ENCODE results near the gene GRXCR2. TPM values are rescaled to one million over a fixed set of nuclear protein-coding genes. Genes with fewer than 3 reads are reported as not detected.

GRXCR2 gene
- total and polyA plus RNA-seq, 2 experiments from 2014 or later = not detected

DNA sequence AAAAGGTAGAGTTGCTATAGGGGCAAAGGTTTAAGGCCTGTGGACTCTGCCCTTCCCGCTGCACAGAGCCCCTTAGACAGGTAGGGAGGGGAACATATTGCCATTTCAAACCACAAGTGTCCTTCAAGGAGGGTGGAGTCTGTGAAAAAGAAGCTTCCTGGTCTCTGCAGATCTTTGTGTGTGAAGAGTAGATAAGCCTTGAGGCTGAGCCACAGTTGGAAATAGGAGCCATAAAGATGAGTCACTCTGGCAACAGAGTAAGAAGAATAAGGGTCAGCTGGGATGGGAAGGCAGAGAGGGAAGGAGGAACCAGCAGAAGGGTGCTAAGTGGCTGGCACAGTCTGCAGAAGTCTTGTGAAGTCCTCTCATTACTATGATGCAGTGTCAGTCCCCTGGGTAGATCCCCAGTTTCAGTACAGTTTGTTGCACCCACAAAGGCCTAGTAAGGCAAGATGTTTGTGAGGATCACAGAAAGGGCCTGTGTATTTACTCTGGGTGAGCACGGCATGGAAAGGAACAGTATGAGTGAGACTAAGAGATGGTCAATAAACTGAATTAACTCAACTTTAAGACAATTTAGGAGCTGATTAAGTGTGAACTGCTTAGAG is 18.1 kb downstream of the GRXCR2 start:
- DNase-seq = peak; percentile 84
- Histone ChIP-seq H3K36me3 (ENCODE audit: low read depth) (no peaks in the 10 kb centered on the region), H3K9me3 (ENCODE audit: low read depth) (no peaks in the 10 kb centered on the region), H3F3A (ENCODE audit: insufficient read depth) (no peaks in the 10 kb centered on the region), H3K9ac (no peak overlapping the region), H3K27me3 (replicated peaks; ENCODE audit: insufficient read depth) (no peaks in the 10 kb centered on the region), H3K4me2 (ENCODE audit: unreplicated experiment) (no peak overlapping the region), H3K4me1 (ENCODE audit: insufficient read depth) (peaks cover 14% of the 10 kb centered on the region; the same call in 1 of the 2 replicates), H3K9me2 (ENCODE audit: insufficient read depth) (no peaks in the 10 kb centered on the region), H3K79me2 (ENCODE audit: insufficient read depth) (no peaks in the 10 kb centered on the region), H2AFZ (0 out of 2 replicates have a peak overlapping the region, but pooled peaks have one; percentile 46), H4K20me1 (ENCODE audit: insufficient read depth) (no peaks in the 10 kb centered on the region), H3K4me3 (no peak overlapping the region), H3K27ac (no peak overlapping the region)
- in situ Hi-C loops (cut with MboI) = no loop called here
- 72 to 78% methylated on average over 2 of the region's 2 CpGs for WGBS, 2 experiments (ENCODE audit: low coverage in 1 of 2, low lambda C conversion rate in 2 of 2, missing lambda C conversion rate in 2 of 2)
- TF ChIP-seq EZH2phosphoT487 (IDR thresholded peaks at IDR 0.05; ENCODE audit: insufficient read depth, low read depth) = no peak
- no peak for TF ChIP-seq EZH2 (IDR thresholded peaks at IDR 0.05; ENCODE audit: insufficient read depth, poor library complexity, severe bottlenecking)

DNA sequence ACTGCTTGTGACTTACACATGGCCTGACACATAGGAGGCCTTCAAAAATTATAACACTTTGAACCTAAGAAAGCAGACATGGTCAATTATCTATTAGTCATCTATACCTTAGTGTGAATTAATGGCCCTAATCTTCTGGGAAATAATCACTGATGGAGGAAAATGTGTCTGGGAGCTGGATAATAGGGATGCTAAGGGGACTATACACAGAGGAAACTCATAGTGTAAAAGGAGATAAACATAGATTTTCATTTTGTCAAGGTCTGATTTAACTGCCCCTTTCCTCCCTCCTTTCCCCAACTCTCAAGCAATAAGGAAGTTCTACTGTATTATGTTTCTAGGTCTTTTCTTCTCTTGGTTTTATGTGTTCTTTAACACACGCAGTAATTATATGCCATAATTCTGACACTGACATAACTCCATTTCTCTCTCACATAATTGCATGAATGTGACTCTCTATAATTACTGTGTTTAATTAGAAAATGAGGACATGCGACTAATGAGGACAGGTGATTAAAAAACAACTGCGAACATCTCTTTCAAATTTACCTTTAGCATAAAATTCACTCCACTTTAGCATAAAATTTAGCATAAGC is 18.9 kb downstream of the GRXCR2 start:
- 98% methylated on average over 3 of the region's 3 CpGs for WGBS, 2 experiments (ENCODE audit: low coverage in 1 of 2, low lambda C conversion rate in 2 of 2, missing lambda C conversion rate in 2 of 2)
- no peak overlapping the region for H3K9ac ChIP-seq
- H3K4me3 ChIP-seq = no peak overlapping the region
- H3K4me1 ChIP-seq (ENCODE audit: insufficient read depth) = peaks cover 19% of the 10 kb centered on the region
- no peaks in the 10 kb centered on the region for H3K36me3 ChIP-seq (ENCODE audit: low read depth)
- H3F3A ChIP-seq (ENCODE audit: insufficient read depth) = no peaks in the 10 kb centered on the region
- H3K4me2 ChIP-seq (ENCODE audit: unreplicated experiment) = no peak overlapping the region
- H3K9me2 ChIP-seq (ENCODE audit: insufficient read depth) = no peaks in the 10 kb centered on the region
- no peak overlapping the region for H2AFZ ChIP-seq
- in situ Hi-C loops (cut with MboI) = no loop called here
- no peaks in the 10 kb centered on the region for H3K79me2 ChIP-seq (ENCODE audit: insufficient read depth)
- H3K9me3 ChIP-seq (ENCODE audit: low read depth) = no peaks in the 10 kb centered on the region
- TF ChIP-seq EZH2 (IDR thresholded peaks at IDR 0.05; ENCODE audit: insufficient read depth, poor library complexity, severe bottlenecking) = no peak
- TF ChIP-seq EZH2phosphoT487 (IDR thresholded peaks at IDR 0.05; ENCODE audit: insufficient read depth, low read depth) = no peak
- no peak for DNase-seq
- no peaks in the 10 kb centered on the region for H4K20me1 ChIP-seq (ENCODE audit: insufficient read depth)
- no peak overlapping the region for H3K27ac ChIP-seq
- no peaks in the 10 kb centered on the region for H3K27me3 ChIP-seq (replicated peaks; ENCODE audit: insufficient read depth)

DNA sequence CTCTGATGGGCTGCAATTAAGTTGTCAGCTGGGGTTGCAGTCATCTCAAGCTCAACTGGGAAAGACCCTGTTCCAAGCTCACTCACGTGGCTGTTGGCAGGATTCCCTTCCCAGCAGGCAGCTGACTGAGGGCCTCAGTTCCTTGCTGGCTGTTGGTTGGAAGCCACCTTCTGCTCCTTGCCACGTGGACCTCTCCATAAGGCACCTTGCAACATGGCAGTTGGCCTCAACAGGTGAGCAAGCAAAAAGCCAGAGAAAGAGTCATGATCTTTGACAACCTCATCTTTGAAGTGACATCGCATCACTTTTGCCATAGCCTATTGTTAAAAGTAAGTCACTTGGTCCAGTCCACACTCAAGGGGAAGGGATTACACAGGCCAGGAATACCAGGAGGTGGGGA is 19.8 kb downstream of the GRXCR2 start:
- Histone ChIP-seq H3K4me2 (ENCODE audit: unreplicated experiment) (no peak overlapping the region), H3K4me3 (no peak overlapping the region), H4K20me1 (ENCODE audit: insufficient read depth) (no peaks in the 10 kb centered on the region), H3K9me3 (ENCODE audit: low read depth) (no peaks in the 10 kb centered on the region), H3K79me2 (ENCODE audit: insufficient read depth) (no peaks in the 10 kb centered on the region), H3F3A (ENCODE audit: insufficient read depth) (peaks cover 4% of the 10 kb centered on the region), H3K36me3 (ENCODE audit: low read depth) (no peaks in the 10 kb centered on the region), H3K4me1 (ENCODE audit: insufficient read depth) (peaks cover 28% of the 10 kb centered on the region), H3K27me3 (replicated peaks; ENCODE audit: insufficient read depth) (no peaks in the 10 kb centered on the region), H2AFZ (no peak overlapping the region), H3K9ac (no peak overlapping the region), H3K27ac (no peak overlapping the region), H3K9me2 (ENCODE audit: insufficient read depth) (no peaks in the 10 kb centered on the region)
- in situ Hi-C loops (cut with MboI) = no loop called here
- TF ChIP-seq EZH2 (IDR thresholded peaks at IDR 0.05; ENCODE audit: insufficient read depth, poor library complexity, severe bottlenecking) (no peak), EZH2phosphoT487 (IDR thresholded peaks at IDR 0.05; ENCODE audit: insufficient read depth, low read depth) (no peak)
- no peak for DNase-seq
- 70 to 77% methylated on average over 3 of the region's 3 CpGs for WGBS, 2 experiments (ENCODE audit: low coverage in 1 of 2, low lambda C conversion rate in 2 of 2, missing lambda C conversion rate in 2 of 2)

DNA sequence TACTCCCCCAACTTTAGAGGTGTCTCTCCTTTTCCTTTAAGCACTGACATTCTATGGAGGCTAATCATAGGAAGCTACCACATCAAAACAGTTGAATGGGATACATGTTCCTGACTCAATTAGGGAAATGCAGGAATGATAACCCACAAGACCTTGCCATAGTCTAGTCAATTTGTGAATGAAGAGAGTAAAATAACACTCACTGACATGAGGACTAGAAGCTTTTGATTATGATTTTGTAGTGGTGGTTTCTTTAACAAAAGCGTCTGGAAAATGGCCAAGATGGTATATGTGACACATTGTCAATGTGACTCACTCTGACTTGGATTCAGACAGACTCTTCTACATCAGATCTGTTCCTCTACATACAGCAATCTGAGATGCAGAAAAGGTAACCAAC is 24.0 kb downstream of the GRXCR2 start:
- no peak overlapping the region for H3K9ac ChIP-seq
- 4 to 15% methylated on average over 1 of the region's 1 CpG for WGBS, 2 experiments (ENCODE audit: low coverage in 1 of 2, low lambda C conversion rate in 2 of 2, missing lambda C conversion rate in 2 of 2)
- H3K36me3 ChIP-seq (ENCODE audit: low read depth) = no peaks in the 10 kb centered on the region
- in situ Hi-C loops (cut with MboI) = no loop called here
- peaks cover 24% of the 10 kb centered on the region for H3K4me1 ChIP-seq (ENCODE audit: insufficient read depth)
- H3K79me2 ChIP-seq (ENCODE audit: insufficient read depth) = no peaks in the 10 kb centered on the region
- no peak overlapping the region for H3K4me3 ChIP-seq
- H3F3A ChIP-seq (ENCODE audit: insufficient read depth) = peaks cover 18% of the 10 kb centered on the region
- TF ChIP-seq EZH2 (IDR thresholded peaks at IDR 0.05; ENCODE audit: insufficient read depth, poor library complexity, severe bottlenecking) (no peak), EZH2phosphoT487 (IDR thresholded peaks at IDR 0.05; ENCODE audit: insufficient read depth, low read depth) (no peak)
- H2AFZ ChIP-seq = no peak overlapping the region
- peak; percentile 90 for DNase-seq
- H3K27ac ChIP-seq = no peak overlapping the region
- H3K9me3 ChIP-seq (ENCODE audit: low read depth) = no peaks in the 10 kb centered on the region
- H3K4me2 ChIP-seq (ENCODE audit: unreplicated experiment) = no peak overlapping the region
- no peaks in the 10 kb centered on the region for H3K9me2 ChIP-seq (ENCODE audit: insufficient read depth)
- no peaks in the 10 kb centered on the region for H4K20me1 ChIP-seq (ENCODE audit: insufficient read depth)
- no peaks in the 10 kb centered on the region for H3K27me3 ChIP-seq (replicated peaks; ENCODE audit: insufficient read depth)
